GM21515 (cell line): Measurements from ENCODE around the gene ADGRE1.

ENCODE experiments used
- ATAC-seq: cut with Tn5 transposase; IDR thresholded peaks from one replicate; pipeline ENCODE4 v1.9.1; 2021; ENCODE audit not compliant: unreplicated experiment

The ADGRE1 gene

DNA sequence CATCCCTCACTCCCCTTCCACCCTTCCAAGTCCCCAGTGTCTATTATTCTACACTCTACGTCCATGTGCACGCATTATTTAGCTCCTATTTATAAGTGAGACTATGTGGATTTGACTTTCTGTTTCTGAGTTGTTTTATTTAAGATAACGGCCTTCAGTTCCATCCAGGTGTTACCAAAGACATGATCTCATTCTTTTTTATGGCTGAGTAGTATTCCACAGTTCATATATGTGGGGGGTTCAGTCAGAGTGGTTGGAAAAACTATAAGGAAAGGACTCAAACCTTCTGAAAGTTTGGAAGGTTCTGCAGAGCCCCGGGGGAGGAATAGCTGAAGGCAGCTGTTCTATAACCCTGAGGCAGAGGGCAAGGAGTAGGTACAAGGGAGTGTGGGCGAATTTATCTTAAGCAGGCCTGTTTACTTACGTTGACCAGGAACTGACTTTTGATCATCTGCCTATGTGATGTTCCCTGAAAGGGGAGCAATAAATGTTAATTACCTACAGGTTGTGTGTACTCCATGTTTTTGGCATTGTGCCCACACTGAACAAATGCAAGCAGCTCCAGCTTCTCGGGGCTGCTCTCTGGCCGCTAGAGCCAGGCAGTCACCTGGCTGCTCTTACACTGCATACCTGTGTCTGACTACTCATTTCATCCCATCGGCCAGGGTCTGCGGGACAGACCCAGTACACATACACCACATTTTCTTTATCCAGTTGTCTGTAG, 13.5 kb upstream of the ADGRE1 start:
- ATAC-seq: no peak

DNA sequence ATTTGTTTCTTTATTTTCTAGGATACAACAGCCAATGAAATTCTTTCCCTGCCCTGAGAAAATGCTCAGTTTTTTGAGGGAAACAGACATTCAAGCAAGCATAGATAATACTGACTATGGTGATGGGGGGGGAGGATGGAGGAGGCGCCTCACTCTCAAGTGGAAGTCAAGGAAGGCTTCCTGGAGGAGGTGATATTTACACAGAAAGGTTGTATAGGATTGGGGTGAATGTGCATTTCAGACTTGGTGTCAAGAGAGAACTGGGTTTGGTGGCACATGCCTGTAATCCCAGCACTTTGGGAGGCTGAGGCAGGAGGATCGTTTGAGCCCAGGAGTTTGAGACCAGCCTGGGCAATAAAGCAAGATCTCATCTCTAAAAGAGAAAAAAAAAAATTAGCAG, 12.2 kb upstream of the ADGRE1 start:
- ATAC-seq: no peak

DNA sequence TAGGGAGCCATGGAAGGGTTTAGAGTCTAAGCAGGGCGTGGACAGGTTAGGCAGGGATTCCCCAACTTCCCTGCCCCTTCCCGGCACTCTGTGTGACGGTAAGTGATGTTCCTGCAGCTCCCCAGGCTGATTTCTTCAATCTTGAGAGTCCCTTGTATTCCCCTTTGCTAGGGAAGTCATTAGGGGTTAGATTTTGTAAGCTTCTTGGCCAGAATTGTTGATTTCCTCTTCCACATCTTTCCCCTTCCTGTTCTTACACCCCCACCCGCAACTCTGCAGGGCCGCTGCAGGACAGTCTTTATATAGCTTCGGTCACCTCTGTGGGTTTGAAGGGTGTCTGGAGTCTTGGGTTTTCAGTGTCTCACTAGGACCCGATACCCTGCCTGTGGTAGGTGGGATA, 10.6 kb upstream of the ADGRE1 start:
- ATAC-seq: no peak

- no peak for ATAC-seq
Measured at GRCh38 chr19:6877766-6878165, 9.6 kb upstream of the ADGRE1 start.

- ATAC-seq: no peak
Measured at GRCh38 chr19:6886277-6886897, 992 bp upstream of the ADGRE1 start.

- no peak for ATAC-seq
Measured at GRCh38 chr19:6888967-6889366, 1.6 kb downstream of the ADGRE1 start.

DNA sequence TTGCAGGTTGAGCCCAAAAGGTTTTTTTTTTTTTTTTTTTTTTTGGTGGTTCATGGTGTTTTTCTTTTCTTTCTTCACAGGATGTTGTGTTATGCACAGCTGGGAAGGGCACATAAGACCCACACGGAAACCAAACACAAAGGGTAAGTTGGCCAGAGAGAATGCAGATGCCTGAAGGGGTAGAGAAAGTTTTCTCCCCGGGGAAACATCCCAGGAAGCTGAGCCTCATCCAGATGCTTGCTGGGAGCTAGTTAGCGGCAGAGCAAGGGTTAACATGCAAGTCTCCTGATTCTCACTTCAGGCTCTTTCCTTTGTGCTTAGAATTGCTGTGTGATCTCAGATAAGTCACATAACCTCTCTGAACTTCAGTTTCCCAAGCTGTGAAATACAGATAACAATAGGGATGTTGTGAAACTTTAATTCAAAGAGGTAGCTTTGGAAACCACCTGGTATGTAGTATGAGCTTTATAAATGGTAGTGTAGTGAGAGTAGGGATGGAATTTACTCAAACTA, 3.1 kb downstream of the ADGRE1 start:
- no peak for ATAC-seq

GRCh38 chr19:6890938-6891337, 3.6 kb downstream of the ADGRE1 start:
- no peak for ATAC-seq

DNA sequence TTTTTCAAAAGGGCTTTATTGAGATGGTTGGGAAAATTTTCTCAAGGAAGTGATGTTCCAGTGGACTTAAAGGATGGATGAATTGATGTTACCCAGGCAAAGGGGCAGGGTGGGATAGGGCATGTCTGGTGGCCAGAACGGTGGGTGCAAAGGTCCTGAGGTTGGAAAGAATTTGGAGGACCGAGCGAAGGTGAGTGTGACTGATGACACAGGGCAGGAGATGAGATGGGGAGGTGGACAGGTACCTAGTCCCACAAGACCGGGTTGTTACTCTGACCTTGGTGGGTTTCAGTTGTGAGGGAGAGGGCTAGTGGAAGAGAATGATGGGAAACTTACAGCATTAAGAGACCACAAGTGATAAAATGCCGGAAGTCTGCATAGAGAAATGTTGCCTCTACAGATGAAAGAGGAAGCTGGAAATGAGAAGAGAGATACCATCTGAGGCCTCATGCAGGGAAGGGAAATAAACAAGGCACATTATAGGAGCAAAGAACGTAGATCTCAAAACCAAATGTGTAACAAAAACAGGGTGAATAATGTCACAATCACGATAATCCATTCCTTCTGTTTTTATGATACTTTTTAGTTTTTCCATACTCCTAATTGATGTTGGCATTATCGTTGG, 4.5 kb downstream of the ADGRE1 start:
- no peak for ATAC-seq

DNA sequence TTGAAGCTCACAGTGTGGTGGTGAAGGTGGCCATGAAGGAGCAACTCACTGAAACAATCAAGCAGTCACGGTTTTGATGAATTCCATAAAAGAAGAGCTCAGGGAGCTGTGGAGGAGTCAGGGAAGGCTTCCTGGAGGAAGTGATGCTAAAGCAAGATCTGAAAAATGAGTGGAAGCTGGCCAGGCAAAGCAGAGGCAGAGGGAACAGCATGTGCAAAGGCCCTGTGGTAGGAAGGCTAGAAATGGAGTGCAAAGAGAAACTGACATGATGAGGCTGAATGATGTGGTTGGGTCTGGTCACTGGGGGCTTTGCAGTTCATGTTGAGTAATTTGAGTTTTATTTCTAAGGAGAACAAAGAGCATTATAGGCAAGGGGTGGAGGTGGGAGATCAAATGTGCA, 6.9 kb downstream of the ADGRE1 start:
- no peak for ATAC-seq

DNA sequence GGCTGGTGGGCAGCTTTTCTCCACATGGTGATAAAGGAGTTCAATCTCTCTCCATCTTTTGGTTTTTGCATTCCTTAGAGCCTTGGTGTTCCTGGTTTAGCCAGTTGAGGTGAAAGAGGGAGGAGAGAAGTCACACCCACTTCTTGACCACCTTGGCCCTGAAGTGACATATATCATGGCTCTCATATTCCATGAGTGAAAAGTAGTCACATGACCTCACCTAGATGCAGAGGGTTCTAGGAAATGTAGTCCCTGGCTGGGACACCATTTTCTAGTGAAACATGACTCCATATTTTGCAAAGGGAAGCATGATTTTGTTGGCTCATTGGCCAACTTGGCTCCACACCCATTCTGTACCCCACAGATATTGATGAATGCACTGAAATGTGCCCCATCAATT, 16.1 kb downstream of the ADGRE1 start:
- no peak for ATAC-seq

DNA sequence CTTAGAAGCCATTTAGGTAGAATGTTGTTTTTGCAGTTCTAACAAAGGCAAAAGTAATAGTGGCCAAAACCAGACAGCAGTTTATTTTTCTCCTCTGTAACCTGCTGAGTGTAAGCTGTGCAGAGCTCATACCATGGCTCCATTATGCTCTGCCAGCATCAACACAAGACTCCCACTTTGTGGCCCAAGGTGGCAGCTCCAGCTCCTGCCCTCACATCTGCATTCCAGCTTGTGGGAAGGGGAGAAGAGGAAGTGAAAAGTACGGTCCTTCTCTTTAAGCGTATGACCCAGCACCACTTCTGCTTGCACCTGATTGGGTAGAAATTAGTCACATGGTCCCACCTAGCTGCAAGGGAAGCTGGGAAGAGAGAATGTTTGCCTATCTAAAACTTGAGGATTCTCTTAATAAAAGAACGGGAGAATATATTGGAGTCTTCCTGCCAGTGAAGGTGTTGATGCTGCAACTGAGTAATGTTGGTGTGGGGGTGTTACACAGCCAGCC, 19.2 kb downstream of the ADGRE1 start:
- ATAC-seq: no peak

DNA sequence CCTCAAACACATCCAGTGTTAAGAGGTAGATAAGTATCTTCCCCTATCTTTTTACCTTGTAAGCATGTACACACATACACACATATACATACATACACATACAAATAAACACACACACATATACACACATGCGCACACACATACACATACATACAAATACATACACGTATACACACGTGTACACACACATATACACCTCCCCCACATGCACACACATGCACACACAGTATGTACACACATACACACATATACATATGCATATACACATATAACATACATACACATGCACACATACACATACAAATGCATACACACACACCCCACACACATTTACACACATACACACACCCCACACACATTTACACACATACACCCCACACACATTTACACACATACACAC, 24.1 kb downstream of the ADGRE1 start:
- ATAC-seq: no peak

GRCh38 chr19:6914321-6914720, 26.9 kb downstream of the ADGRE1 start:
- ATAC-seq: no peak

DNA sequence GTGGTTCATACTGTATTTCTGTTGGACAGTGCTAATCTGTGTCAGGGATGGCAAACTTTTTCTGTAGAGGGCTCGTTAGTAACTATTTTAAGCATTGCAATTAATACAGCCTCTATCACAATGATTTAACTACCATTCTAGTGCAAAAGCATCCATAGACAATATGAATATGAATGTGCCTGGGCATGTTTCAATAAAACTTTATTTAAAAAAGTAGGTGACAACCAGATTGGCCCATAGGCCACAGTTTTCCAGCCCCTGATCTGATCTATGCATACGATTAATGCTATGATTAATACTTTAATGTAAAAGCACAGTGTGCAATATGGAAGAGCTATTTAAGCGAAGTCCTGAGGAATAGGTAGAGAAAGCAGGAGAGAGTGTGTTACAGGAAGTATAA, 29.6 kb downstream of the ADGRE1 start:
- ATAC-seq: no peak

GRCh38 chr19:6925386-6925785, 38.0 kb downstream of the ADGRE1 start:
- no peak for ATAC-seq

GRCh38 chr19:6925801-6926751, 38.7 kb downstream of the ADGRE1 start:
- no peak for ATAC-seq

DNA sequence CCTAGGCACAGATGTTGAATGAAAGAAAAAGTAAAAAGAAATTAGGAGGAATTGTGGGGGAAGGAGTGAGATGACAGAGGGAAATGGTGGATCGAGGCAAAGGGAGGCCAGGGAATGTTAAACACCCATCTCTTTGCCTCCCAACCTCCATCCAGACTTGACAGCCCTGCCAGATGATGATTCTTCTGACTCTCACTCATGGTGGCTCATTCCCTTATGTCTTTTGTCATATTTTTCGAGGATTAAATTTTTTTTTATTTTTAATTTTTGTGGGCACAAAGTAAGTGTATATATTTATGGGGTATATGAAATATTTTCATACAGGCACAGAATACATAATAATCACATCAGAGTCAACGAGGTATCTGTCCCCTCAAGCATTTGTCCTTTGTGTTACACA, 42.8 kb downstream of the ADGRE1 start:
- ATAC-seq: no peak

GRCh38 chr19:6935069-6935468, 47.7 kb downstream of the ADGRE1 start:
- no peak for ATAC-seq

- ATAC-seq: no peak
Measured at GRCh38 chr19:6935618-6936017, 48.2 kb downstream of the ADGRE1 start.

- ATAC-seq: no peak
Measured at GRCh38 chr19:6945733-6946132, 58.4 kb downstream of the ADGRE1 start.
